SK-N-SH (cell line): ENCODE data around the gene DTX3L. TPM values are rescaled to one million over a fixed set of nuclear protein-coding genes. Genes with fewer than 3 reads are reported as not detected.

Experiments used
- CTCF ChIA-PET: fragments of 300-600, 350-600 bp; formaldehyde crosslinking; extraction: SDS; loops from one replicate; lab custom pipeline; 2021; lab: Yijun Ruan, JAX
- POLR2A ChIA-PET: fragments of 350-600 bp; sonication (Branson Sonifier 250); formaldehyde crosslinking; extraction: SDS; loops from one replicate; lab custom pipeline; 2020; ENCODE audit warnings: antibody characterized with exemption, inconsistent platforms; lab: Yijun Ruan, JAX
- DNase-seq: peaks from one replicate; pipeline ENCODE4 v3.0.0; 2012
- H2AFZ ChIP-seq: fragments of 200-600 bp; sonication (generic); 2 replicates; pipeline ENCODE4 v1.8.1; 2016; ENCODE audit warnings: antibody characterized with exemption, mild to moderate bottlenecking, low read depth
- H3F3A ChIP-seq: fragments of 200-600 bp; sonication (generic); replicated peaks from 2 replicates; pipeline ENCODE3; 2016; ENCODE audit warnings: antibody characterized with exemption, mild to moderate bottlenecking; ENCODE audit not compliant: insufficient read depth
- H3K27ac ChIP-seq, 2 experiments: fragments of 200-500 bp in 1 of 2; fragments of 200-600 bp in 1 of 2; sonication (Bioruptor generic) in 1 of 2; sonication (generic), shearing (Covaris generic) in 1 of 2; 2 replicates each; pipeline versions ENCODE4 v1.5.1 to v1.6.1; 2014 to 2016; ENCODE audit warnings: low read depth in 2 of 2, inconsistent platforms in 1 of 2, low read length in 1 of 2, mild to moderate bottlenecking in 1 of 2, mixed read lengths in 1 of 2
- H3K27me3 ChIP-seq: fragments of 200-600 bp; sonication (generic), shearing (Covaris generic); 2 replicates; pipeline ENCODE4 v1.6.1; 2016; ENCODE audit warnings: mixed run types; ENCODE audit not compliant: insufficient read depth
- H3K36me3 ChIP-seq, 2 experiments: fragments of 200-500 bp in 1 of 2; fragments of 200-600 bp in 1 of 2; sonication (Bioruptor generic) in 1 of 2; sonication (generic) in 1 of 2; replicated peaks in 1 of 2; 2 replicates each; pipeline versions ENCODE3 to v1.5.1; 2014 to 2016; ENCODE audit warnings: low read length in 1 of 2, mild to moderate bottlenecking in 1 of 2; ENCODE audit not compliant: insufficient read depth in 2 of 2, control insufficient read depth in 1 of 2
- H3K4me1 ChIP-seq, 2 experiments: fragments of 200-500 bp in 1 of 2; fragments of 200-600 bp in 1 of 2; sonication (Bioruptor generic) in 1 of 2; sonication (generic), shearing (Covaris generic) in 1 of 2; 2 replicates each; pipeline versions ENCODE4 v1.5.1 to v1.6.1; 2014 to 2016; ENCODE audit warnings: low read depth in 1 of 2, low read length in 1 of 2, mixed run types in 1 of 2; ENCODE audit not compliant: insufficient read depth in 2 of 2, control insufficient read depth in 1 of 2
- H3K4me2 ChIP-seq: fragments of 200-600 bp; sonication (generic), shearing (Covaris generic); 2 replicates; pipeline ENCODE4 v1.6.1; 2017; ENCODE audit warnings: mixed run types
- H3K4me3 ChIP-seq, 2 experiments: fragments of 200-500 bp in 1 of 2; fragments of 200-600 bp in 1 of 2; sonication (Bioruptor generic) in 1 of 2; sonication (generic), shearing (Covaris generic) in 1 of 2; 2 replicates each; pipeline versions ENCODE4 v1.5.1 to v1.8.1; 2014 to 2016; ENCODE audit warnings: low read depth in 2 of 2, inconsistent platforms in 1 of 2, low read length in 1 of 2, mild to moderate bottlenecking in 1 of 2, mixed read lengths in 1 of 2, moderate library complexity in 1 of 2
- H3K79me2 ChIP-seq: fragments of 200-600 bp; sonication (generic); 2 replicates; pipeline ENCODE4 v1.8.1; 2017; ENCODE audit warnings: mild to moderate bottlenecking; ENCODE audit not compliant: insufficient read depth
- H3K9ac ChIP-seq: fragments of 200-600 bp; sonication (generic); 2 replicates; pipeline ENCODE4 v1.6.1; 2017; ENCODE audit warnings: mixed run types
- H3K9me2 ChIP-seq: fragments of 200-600 bp; sonication (generic); 2 replicates; pipeline ENCODE4 v1.6.1; 2017; ENCODE audit warnings: mixed run types
- H3K9me3 ChIP-seq: fragments of 200-600 bp; sonication (generic); 2 replicates; pipeline ENCODE4 v1.6.1; 2017; ENCODE audit warnings: mixed run types, mild to moderate bottlenecking, moderate library complexity
- H4K20me1 ChIP-seq: fragments of 200-600 bp; sonication (generic); 2 replicates; pipeline ENCODE4 v1.6.1; 2017; ENCODE audit warnings: mild to moderate bottlenecking, mixed run types; ENCODE audit not compliant: insufficient read depth
- CHD2 ChIP-seq: fragments of 150-350 bp; IDR thresholded peaks from 2 replicates; pipeline ENCODE4 v1.6.1; 2018; ENCODE audit warnings: low read length; ENCODE audit not compliant: partially characterized antibody
- CTCF ChIP-seq: fragments of 200-600 bp; sonication (generic); IDR thresholded peaks from 2 replicates; pipeline ENCODE4 v1.6.1; 2017; ENCODE audit warnings: antibody characterized with exemption, mild to moderate bottlenecking, moderate library complexity
- ELF1 ChIP-seq: IDR thresholded peaks from 2 replicates; pipeline ENCODE4 v1.4.0; 2012
- EP300 ChIP-seq, 2 experiments: IDR thresholded peaks; 2 replicates each; pipeline versions ENCODE4 v1.4.0 to v1.6.1; 2012; ENCODE audit warnings: borderline replicate concordance in 1 of 2, low read depth in 1 of 2, low read length in 1 of 2
- FOXJ3 ChIP-seq: sonication (generic); formaldehyde crosslinking; IDR thresholded peaks from 2 replicates; pipeline ENCODE4 v1.5.1; 2020; ENCODE audit warnings: mild to moderate bottlenecking, missing genetic modification reagents
- FOXM1 ChIP-seq: IDR thresholded peaks from 2 replicates; pipeline ENCODE4 v1.4.0; 2012; ENCODE audit warnings: low read depth, mild to moderate bottlenecking
- IRF3 ChIP-seq: fragments of 150-350 bp; IDR thresholded peaks from 2 replicates; pipeline ENCODE4 v1.6.1; 2016; ENCODE audit warnings: mild to moderate bottlenecking, low read depth, low read length
- JUND ChIP-seq: IDR thresholded peaks from 2 replicates; pipeline ENCODE4 v1.4.0; 2012
- MEF2A ChIP-seq: IDR thresholded peaks from 2 replicates; pipeline ENCODE4 v1.4.0; 2012; ENCODE audit warnings: low read depth, borderline replicate concordance
- MXI1 ChIP-seq: IDR thresholded peaks from 2 replicates; pipeline ENCODE4 v1.6.1; 2012; ENCODE audit warnings: mild to moderate bottlenecking, low read depth, low read length, improper control_type of control experiment
- NFIC ChIP-seq: IDR thresholded peaks from 2 replicates; pipeline ENCODE4 v1.4.0; 2012; ENCODE audit warnings: borderline replicate concordance
- POLR2AphosphoS5 ChIP-seq: IDR thresholded peaks from 2 replicates; pipeline ENCODE4 v1.6.1; 2012; ENCODE audit warnings: low read depth, low read length
- RAD21 ChIP-seq: IDR thresholded peaks from 2 replicates; pipeline ENCODE4 v1.6.1; 2012; ENCODE audit warnings: mild to moderate bottlenecking, low read length
- RXRA ChIP-seq: IDR thresholded peaks from 2 replicates; pipeline ENCODE4 v1.4.0; 2012; ENCODE audit warnings: low read depth, mild to moderate bottlenecking, borderline replicate concordance
- SIN3A ChIP-seq: IDR thresholded peaks from 2 replicates; pipeline ENCODE4 v1.6.1; 2012; ENCODE audit warnings: low read depth, mild to moderate bottlenecking, low read length, moderate library complexity, borderline replicate concordance
- SMC3 ChIP-seq: IDR thresholded peaks from 2 replicates; pipeline ENCODE4 v1.6.1; 2012; ENCODE audit warnings: low read depth, low read length, improper control_type of control experiment
- TCF12 ChIP-seq: IDR thresholded peaks from 2 replicates; pipeline ENCODE4 v1.4.0; 2012
- TEAD4 ChIP-seq: IDR thresholded peaks from 2 replicates; pipeline ENCODE4 v1.4.0; 2012; ENCODE audit warnings: mild to moderate bottlenecking, borderline replicate concordance; ENCODE audit not compliant: insufficient read depth
- YY1 ChIP-seq: IDR thresholded peaks from 2 replicates; pipeline ENCODE4 v1.4.0; 2012; ENCODE audit warnings: low read depth, mild to moderate bottlenecking
- WGBS: methylation state at CpG from one replicate; pipeline ENCODE4 v1.1.6; 2017; ENCODE audit warnings: low lambda C conversion rate; 5-methylcytosine and 5-hydroxymethylcytosine counted together
- polyA plus RNA-seq, 3 experiments: library from polyadenylated mRNA; depleted of rRNA; stranded (reverse); fragments of >200 nt; gene quantifications; 2 replicates each; pipeline ENCODE4 v1.2.3, GENCODE V29; 2012
- TF ChIP-seq, protein P1 (sequence below): fragments of 150-350 bp; IDR thresholded peaks from 2 replicates; pipeline ENCODE4 v1.6.1; 2017; ENCODE audit warnings: antibody characterized with exemption, low read length, low read depth, borderline replicate concordance
- TF ChIP-seq, protein P2 (sequence below): IDR thresholded peaks from 2 replicates; pipeline ENCODE4 v1.4.0; 2012; ENCODE audit warnings: low read depth, borderline replicate concordance
- TF ChIP-seq, protein P3 (sequence below): IDR thresholded peaks from 2 replicates; pipeline ENCODE4 v1.4.0; 2012; ENCODE audit warnings: low read depth

DTX3L gene
- polyA plus RNA-seq, 1 of the 3 experiments (the other 2 are of a cell fraction): 2.7 TPM

GRCh38 chr3:122619040-122619439 lies 54.9 kb downstream of the DTX3L start:
- H3K27me3 ChIP-seq: peaks cover 10% of the 10 kb centered on the region; the same call in 1 of the 2 replicates
- H2AFZ ChIP-seq: no peak overlapping the region
- H3K9me3 ChIP-seq: no peaks in the 10 kb centered on the region
- no peaks in the 10 kb centered on the region for H3F3A ChIP-seq
- DNase-seq: no peak
- H3K4me3 ChIP-seq: no peak overlapping the region
- CTCF ChIA-PET: no interaction called here
- WGBS: 40% methylated on average over 4 of the region's 4 CpGs
- no peaks in the 10 kb centered on the region for H4K20me1 ChIP-seq
- no peaks in the 10 kb centered on the region for H3K4me1 ChIP-seq
- no peak overlapping the region for H3K27ac ChIP-seq
- POLR2A ChIA-PET: no interaction called here
- no peak overlapping the region for H3K9ac ChIP-seq
- no peaks in the 10 kb centered on the region for H3K36me3 ChIP-seq
- no peak overlapping the region for H3K4me2 ChIP-seq
- no peaks in the 10 kb centered on the region for H3K79me2 ChIP-seq
- no peaks in the 10 kb centered on the region for H3K9me2 ChIP-seq
- no peak for TF ChIP-seq TEAD4
- TF ChIP-seq IRF3: no peak
- TF ChIP-seq, protein P1, sequence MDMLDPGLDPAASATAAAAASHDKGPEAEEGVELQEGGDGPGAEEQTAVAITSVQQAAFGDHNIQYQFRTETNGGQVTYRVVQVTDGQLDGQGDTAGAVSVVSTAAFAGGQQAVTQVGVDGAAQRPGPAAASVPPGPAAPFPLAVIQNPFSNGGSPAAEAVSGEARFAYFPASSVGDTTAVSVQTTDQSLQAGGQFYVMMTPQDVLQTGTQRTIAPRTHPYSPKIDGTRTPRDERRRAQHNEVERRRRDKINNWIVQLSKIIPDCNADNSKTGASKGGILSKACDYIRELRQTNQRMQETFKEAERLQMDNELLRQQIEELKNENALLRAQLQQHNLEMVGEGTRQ: no peak
- TF ChIP-seq CHD2: no peak
- TF ChIP-seq FOXM1: no peak
- TF ChIP-seq, protein P2, sequence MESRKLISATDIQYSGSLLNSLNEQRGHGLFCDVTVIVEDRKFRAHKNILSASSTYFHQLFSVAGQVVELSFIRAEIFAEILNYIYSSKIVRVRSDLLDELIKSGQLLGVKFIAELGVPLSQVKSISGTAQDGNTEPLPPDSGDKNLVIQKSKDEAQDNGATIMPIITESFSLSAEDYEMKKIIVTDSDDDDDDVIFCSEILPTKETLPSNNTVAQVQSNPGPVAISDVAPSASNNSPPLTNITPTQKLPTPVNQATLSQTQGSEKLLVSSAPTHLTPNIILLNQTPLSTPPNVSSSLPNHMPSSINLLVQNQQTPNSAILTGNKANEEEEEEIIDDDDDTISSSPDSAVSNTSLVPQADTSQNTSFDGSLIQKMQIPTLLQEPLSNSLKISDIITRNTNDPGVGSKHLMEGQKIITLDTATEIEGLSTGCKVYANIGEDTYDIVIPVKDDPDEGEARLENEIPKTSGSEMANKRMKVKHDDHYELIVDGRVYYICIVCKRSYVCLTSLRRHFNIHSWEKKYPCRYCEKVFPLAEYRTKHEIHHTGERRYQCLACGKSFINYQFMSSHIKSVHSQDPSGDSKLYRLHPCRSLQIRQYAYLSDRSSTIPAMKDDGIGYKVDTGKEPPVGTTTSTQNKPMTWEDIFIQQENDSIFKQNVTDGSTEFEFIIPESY: no peak
- TF ChIP-seq SIN3A: no peak
- TF ChIP-seq MEF2A: no peak
- TF ChIP-seq NFIC: no peak
- TF ChIP-seq MXI1: no peak

DNA sequence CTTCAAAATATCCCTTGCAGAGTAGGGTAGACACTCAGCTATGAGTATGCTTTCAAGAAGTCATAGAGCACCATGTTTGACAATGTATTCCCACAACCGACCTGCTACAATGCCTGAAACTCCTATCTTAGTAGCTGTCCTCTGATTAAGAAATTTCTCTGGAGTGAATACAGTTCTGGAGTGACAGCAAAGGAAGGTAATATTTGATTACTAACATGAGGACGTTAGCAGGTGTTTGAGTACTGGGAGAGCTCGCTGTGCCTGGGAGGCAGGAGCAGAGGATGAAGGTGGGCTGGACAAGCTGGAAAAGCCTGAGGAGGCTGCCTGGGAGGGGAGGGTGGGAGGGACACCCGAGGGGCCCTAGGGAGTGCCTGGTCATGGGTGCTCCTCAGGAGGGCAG lies 56.3 kb downstream of the DTX3L start:
- WGBS: 29% methylated on average over 4 of the region's 4 CpGs
- no peak for TF ChIP-seq CTCF
- no peak for TF ChIP-seq IRF3
- no peak for TF ChIP-seq MXI1
- TF ChIP-seq SIN3A: no peak
- TF ChIP-seq, protein P3, sequence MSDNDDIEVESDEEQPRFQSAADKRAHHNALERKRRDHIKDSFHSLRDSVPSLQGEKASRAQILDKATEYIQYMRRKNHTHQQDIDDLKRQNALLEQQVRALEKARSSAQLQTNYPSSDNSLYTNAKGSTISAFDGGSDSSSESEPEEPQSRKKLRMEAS: no peak
- no peak for TF ChIP-seq FOXM1
- TF ChIP-seq POLR2AphosphoS5: no peak
- TF ChIP-seq RAD21: no peak
- TF ChIP-seq TCF12: no peak
- no peak for TF ChIP-seq NFIC
- TF ChIP-seq ELF1: no peak
- no peak for TF ChIP-seq FOXJ3 (CRISPR knock-in tag)
- TF ChIP-seq YY1: no peak
- no peak for TF ChIP-seq EP300 (IDR thresholded peaks at IDR 0.05; ENCODE audit: borderline replicate concordance in 1 of 2, low read depth in 1 of 2, low read length in 1 of 2)
- no peak for TF ChIP-seq SMC3
- TF ChIP-seq MEF2A: no peak
- no peak for TF ChIP-seq JUND
- no peak for TF ChIP-seq RXRA
- H3K9ac ChIP-seq: no peak overlapping the region
- H3K4me3 ChIP-seq: no peak overlapping the region
- ChIA-PET CTCF (interaction anchor here (1.1 to 1.6 kb wide), 2 partner anchors 9 to 59 kb away, joined by 4 to 5 read pairs; no protein-coding TSS in a partner anchor), POLR2A (no interaction called here)
- no peak for DNase-seq
- H4K20me1 ChIP-seq: no peaks in the 10 kb centered on the region
- no peaks in the 10 kb centered on the region for H3K9me2 ChIP-seq
- no peak overlapping the region for H3K27ac ChIP-seq
- no peak overlapping the region for H2AFZ ChIP-seq
- peaks cover 10% of the 10 kb centered on the region; the same call in 1 of the 2 replicates for H3K27me3 ChIP-seq
- H3F3A ChIP-seq: no peaks in the 10 kb centered on the region
- no peaks in the 10 kb centered on the region for H3K4me1 ChIP-seq
- H3K9me3 ChIP-seq: no peaks in the 10 kb centered on the region
- H3K79me2 ChIP-seq: no peaks in the 10 kb centered on the region
- H3K36me3 ChIP-seq: no peaks in the 10 kb centered on the region
- no peak overlapping the region for H3K4me2 ChIP-seq
